HAP-1 (cell line): ENCODE measurements around the gene PHKG2.

Experiments used
- DNase-seq, 2 experiments: peaks; one replicate each; pipeline ENCODE4 v3.0.0-alpha.2; 2016 to 2020; ENCODE audit warnings: low spot score in 2 of 2
- H3K27me3 ChIP-seq: fragments of 250-450 bp; sonication (Bioruptor Pico); 2 replicates; pipeline ENCODE4 v1.5.1; 2020; ENCODE audit warnings: low read depth, mild to moderate bottlenecking, moderate library complexity
- H3K36me3 ChIP-seq: fragments of 250-450 bp; sonication (Bioruptor Pico); replicated peaks from 2 replicates; pipeline ENCODE4 v1.5.1; 2020; ENCODE audit warnings: mild to moderate bottlenecking
- H3K4me1 ChIP-seq: fragments of 250-450 bp; sonication (Bioruptor Pico); 2 replicates; pipeline ENCODE4 v1.5.1; 2020; ENCODE audit warnings: mild to moderate bottlenecking
- H3K4me3 ChIP-seq: fragments of 250-450 bp; sonication (Bioruptor Pico); 2 replicates; pipeline ENCODE4 v1.5.1; 2020; ENCODE audit warnings: mild to moderate bottlenecking, moderate library complexity
- H3K9me3 ChIP-seq: fragments of 250-450 bp; sonication (Bioruptor Pico); 2 replicates; pipeline ENCODE4 v1.5.1; 2020; ENCODE audit warnings: mild to moderate bottlenecking, moderate library complexity
- in situ Hi-C: fragments of 300-500 bp; cut with MboI; formaldehyde crosslinking; loops from 3 replicates; pipeline ENCODE4 v1.14.3; 2020; ENCODE audit warnings: low sequenced_read_pairs, inconsistent platforms, mixed read lengths

PHKG2 gene

DNA sequence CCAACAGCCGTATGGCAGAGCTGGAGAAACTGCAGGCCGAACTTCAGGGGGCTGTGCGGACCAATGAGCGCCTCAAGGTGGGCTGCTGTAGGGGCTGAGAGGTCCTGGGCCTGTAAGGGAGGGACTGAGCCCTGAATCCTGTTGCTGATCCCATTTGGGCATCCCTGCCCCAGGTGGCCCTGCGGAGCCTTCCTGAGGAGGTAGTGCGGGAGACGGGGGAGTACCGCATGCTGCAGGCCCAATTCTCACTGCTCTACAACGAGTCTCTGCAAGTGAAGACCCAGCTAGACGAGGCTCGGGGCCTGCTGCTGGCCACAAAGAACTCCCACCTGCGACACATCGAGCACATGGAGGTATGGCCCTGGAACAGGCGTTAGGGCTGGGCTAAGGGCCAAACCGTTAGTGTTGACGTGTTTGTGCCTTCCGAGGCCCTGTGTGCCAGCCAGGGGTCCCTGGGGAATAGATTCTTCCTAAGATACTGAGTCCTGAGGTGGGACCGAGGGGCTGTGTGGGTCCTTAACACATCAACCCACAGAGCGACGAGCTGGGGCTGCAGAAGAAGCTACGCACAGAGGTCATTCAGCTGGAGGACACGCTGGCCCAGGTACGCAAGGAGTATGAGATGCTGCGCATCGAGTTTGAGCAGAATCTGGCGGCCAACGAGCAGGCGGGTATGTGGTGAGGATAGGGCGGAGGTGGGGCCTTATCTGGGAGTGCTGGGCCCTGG, 18.1 kb downstream of the PHKG2 start:
- H3K27me3 ChIP-seq, result no peaks in the 10 kb centered on the region

DNA sequence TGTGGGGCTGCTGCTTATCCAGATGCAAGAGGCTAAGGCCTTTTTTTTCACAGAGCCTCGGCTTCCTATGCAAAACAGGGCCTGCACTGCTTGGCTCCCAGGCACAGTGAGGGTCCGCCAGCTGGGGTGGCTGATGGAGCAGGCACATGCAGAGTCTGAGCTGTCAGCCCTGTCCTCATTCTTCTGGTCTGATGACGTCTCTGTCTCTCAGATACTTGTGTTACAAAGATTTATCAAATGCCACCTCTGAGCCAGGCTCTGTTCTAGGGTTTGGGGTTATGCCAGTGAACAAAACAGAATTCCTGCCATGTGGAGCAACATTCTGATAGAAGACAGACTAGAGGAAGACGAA, 18.7 kb downstream of the PHKG2 start:
- Histone ChIP-seq H3K27me3 (no peaks in the 10 kb centered on the region), H3K4me1 (peaks cover 11% of the 10 kb centered on the region), H3K9me3 (no peaks in the 10 kb centered on the region), H3K4me3 (no peak overlapping the region), H3K36me3 (peaks cover 93% of the 10 kb centered on the region)
- in situ Hi-C loops, result no loop called here
- no peak for DNase-seq

More for the DNA sequence above, 18.1 kb downstream of the PHKG2 start:
- DNase-seq, result peak in 1 of 2 experiments; percentile 6
- H3K9me3 ChIP-seq, result no peaks in the 10 kb centered on the region
- H3K36me3 ChIP-seq, result peaks cover 87% of the 10 kb centered on the region
- H3K4me1 ChIP-seq, result peaks cover 11% of the 10 kb centered on the region
- in situ Hi-C loops, result no loop called here
- H3K4me3 ChIP-seq, result no peak overlapping the region

DNA sequence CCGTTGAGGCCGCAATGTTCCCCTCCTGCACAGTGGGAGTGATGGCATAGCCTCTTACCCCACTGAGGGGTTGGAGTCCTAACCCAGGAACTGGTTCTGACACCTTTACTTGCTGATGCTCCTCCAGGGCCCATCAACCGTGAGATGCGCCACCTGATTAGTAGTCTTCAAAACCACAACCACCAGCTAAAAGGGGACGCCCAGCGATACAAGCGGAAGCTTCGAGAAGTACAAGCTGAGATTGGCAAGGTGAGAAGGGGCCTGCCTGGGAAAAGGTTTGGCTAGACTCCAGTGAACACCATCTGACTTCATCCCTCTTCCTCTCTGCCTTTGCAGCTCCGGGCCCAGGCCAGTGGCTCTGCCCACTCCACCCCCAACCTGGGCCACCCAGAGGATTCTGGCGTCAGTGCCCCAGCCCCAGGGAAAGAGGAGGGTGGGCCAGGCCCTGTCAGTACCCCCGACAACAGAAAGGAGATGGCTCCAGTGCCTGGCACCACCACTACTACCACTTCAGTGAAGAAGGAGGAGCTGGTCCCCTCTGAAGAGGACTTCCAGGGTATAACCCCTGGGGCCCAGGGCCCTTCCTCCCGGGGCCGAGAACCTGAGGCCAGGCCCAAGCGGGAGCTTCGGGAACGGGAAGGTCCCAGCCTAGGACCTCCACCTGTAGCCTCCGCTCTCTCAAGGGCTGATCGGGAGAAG, 19.7 kb downstream of the PHKG2 start:
- peaks cover 9% of the 10 kb centered on the region for H3K4me1 ChIP-seq
- DNase-seq, result no peak
- peaks cover 95% of the 10 kb centered on the region for H3K36me3 ChIP-seq
- H3K27me3 ChIP-seq, result no peaks in the 10 kb centered on the region
- no peak overlapping the region for H3K4me3 ChIP-seq
- no peaks in the 10 kb centered on the region for H3K9me3 ChIP-seq
- in situ Hi-C loops, result no loop called here

DNA sequence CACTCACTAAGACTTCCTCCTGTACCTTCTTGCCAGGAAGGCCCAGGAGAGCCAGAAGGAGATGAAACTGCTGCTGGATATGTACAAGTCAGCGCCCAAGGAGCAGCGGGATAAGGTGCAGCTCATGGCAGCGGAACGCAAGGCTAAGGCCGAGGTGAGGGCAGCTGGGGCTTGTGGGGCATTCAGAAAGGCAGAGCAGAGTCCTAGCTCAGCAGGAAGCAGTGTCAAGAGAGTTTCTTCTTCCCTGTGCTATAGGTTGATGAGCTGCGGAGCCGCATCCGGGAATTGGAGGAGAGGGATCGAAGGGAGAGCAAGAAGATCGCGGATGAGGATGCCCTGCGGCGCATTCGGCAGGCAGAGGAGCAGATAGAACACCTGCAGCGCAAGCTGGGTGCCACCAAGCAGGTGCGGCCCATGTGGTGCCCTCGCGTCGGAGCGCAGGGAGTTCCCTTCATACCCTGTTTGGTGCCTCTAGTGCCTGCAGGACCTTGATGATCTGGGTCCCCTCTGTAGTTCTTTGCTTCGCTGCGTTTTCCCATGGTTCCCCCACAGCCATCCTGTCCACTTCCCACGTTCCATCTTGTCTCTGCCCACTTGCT, 20.5 kb downstream of the PHKG2 start:
- Histone ChIP-seq H3K4me3 (no peak overlapping the region), H3K4me1 (peaks cover 1% of the 10 kb centered on the region; the same call in 1 of the 2 replicates), H3K9me3 (no peaks in the 10 kb centered on the region), H3K36me3 (peaks cover 95% of the 10 kb centered on the region), H3K27me3 (no peaks in the 10 kb centered on the region)
- in situ Hi-C loops, result no loop called here
- DNase-seq, result peak in 1 of 2 experiments; percentile 6

DNA sequence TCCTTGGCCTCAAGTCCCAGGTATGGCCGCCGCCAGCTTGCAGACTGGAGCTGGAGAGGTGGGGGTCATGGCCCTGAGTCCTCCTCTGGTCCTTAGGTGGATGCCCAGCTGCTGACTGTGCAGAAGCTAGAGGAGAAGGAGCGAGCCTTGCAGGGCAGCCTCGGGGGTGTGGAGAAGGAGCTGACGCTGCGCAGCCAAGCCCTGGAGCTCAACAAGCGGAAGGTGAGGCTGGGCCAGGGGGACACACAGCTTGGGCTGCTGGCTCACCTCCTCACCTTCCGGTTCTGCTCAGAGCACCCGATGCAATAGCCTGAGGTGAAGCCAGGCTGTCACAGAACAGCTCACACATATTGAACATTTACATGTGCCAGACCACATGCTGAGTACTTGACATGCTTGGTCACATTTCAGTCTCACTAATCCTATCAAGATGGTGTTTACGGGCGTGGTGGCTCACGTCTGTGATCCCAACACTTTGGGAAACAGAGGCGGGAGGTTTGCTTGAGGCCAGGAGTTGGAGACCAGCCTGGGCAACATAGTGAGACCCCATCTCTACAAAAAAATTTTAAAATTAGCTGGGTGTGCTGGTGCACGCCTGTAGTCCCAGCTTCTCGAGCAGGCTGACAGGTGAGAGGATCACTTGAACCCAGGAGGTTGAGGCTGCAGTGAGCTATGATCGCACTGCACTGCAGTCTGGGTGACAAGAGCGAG, 21.3 kb downstream of the PHKG2 start:
- DNase-seq, result no peak
- no peaks in the 10 kb centered on the region for H3K27me3 ChIP-seq
- no peaks in the 10 kb centered on the region for H3K4me1 ChIP-seq
- in situ Hi-C loops, result no loop called here
- H3K4me3 ChIP-seq, result no peak overlapping the region
- no peaks in the 10 kb centered on the region for H3K9me3 ChIP-seq
- peaks cover 88% of the 10 kb centered on the region for H3K36me3 ChIP-seq

DNA sequence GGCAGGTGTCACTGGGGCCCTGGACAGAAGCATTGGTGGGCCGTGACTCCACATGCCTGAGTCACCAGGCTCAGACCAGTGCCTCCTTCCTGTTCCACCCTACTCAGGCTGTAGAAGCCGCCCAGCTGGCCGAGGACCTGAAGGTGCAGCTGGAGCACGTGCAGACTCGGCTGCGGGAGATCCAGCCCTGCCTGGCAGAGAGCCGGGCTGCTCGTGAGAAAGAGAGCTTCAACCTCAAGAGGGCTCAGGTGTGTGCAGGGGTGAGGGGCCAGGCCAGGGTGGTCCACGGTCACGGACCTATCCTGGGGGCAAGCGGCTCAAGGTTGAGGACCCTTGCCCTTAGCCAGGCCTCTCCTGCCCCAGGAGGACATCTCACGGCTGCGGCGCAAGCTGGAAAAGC, 23.5 kb downstream of the PHKG2 start:
- no peak for DNase-seq
- Histone ChIP-seq H3K4me3 (no peak overlapping the region), H3K4me1 (peaks cover 8% of the 10 kb centered on the region), H3K36me3 (peaks cover 67% of the 10 kb centered on the region), H3K9me3 (no peaks in the 10 kb centered on the region), H3K27me3 (no peaks in the 10 kb centered on the region)
- in situ Hi-C loops, result no loop called here

DNA sequence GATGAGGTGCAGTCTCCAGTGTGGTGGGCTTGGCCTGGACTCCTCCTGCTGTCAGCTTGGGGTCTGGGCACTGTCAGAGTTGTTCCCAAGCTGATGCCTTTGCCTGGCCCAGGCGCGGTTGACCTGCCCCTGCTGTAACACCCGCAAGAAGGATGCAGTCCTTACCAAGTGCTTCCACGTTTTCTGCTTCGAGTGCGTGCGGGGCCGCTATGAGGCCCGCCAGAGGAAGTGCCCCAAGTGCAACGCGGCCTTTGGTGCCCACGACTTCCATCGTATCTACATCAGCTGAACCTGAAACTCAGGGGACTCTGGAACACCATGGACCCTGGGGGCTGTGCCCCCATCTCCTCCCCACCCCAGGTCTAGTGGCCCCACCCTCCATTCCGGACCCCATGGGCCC, 25.6 kb downstream of the PHKG2 start:
- no peak for DNase-seq
- in situ Hi-C loops, result no loop called here
- Histone ChIP-seq H3K4me3 (no peak overlapping the region), H3K4me1 (peaks cover 10% of the 10 kb centered on the region), H3K9me3 (no peaks in the 10 kb centered on the region), H3K27me3 (no peaks in the 10 kb centered on the region), H3K36me3 (peaks cover 47% of the 10 kb centered on the region)

DNA sequence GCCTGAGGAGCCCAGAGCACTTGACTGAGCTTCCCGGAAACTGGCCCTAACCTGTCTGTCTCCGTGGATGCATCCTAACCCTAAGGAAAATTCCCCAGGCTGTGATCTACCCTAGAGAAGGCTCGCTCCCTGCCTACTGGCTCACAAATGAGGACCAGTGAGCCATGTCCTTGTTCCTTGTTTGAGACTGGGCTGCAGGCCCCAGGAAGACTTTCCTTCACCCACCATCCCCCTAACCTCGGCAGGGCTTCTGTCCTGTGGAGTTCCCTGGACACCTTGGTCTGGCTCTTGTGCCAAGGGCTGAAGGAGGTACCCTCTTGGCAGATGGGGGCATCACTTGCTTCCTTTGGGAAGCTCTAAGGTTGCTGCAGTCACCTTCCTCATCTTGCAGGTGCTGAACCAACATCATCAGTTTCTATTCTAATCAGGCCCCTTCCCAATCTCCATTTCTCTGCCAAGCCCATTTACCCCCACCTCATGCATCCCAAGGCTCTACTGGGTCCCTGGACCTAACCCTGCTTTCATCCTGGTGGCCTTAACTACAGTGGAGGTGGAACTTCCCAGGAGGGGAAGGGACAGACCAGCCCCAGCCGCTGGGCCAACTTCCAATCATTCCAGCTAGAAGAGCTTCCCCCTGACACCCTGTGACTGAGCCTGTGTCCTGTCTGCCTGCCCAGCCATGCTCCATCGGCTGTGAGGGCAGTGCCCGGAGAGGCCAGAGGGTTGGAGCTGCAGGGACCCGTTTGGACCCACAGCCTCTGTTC, 26.3 kb downstream of the PHKG2 start:
- Histone ChIP-seq H3K27me3 (no peaks in the 10 kb centered on the region), H3K36me3 (peaks cover 40% of the 10 kb centered on the region), H3K4me3 (peak overlapping the region; percentile 83), H3K9me3 (no peaks in the 10 kb centered on the region), H3K4me1 (peaks cover 10% of the 10 kb centered on the region)
- no peak for DNase-seq
- in situ Hi-C loops, result no loop called here

DNA sequence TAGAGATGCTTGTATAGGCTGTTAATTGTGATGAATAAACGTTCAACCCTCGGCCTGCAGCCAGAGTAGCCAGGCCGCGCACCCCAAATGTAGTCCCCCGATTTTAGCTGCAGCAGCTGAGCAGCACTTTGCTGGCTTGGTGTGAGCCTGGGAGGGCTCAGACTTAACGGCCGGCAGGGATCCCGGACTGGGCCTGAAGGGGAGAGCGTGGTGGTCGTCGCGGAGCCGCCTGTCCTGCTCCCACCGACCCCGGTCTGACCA, 26.8 kb downstream of the PHKG2 start:
- in situ Hi-C loops, result no loop called here
- Histone ChIP-seq H3K9me3 (no peaks in the 10 kb centered on the region), H3K36me3 (peaks cover 37% of the 10 kb centered on the region), H3K27me3 (no peaks in the 10 kb centered on the region), H3K4me1 (peaks cover 10% of the 10 kb centered on the region), H3K4me3 (peak overlapping the region; percentile 83)
- no peak for DNase-seq

DNA sequence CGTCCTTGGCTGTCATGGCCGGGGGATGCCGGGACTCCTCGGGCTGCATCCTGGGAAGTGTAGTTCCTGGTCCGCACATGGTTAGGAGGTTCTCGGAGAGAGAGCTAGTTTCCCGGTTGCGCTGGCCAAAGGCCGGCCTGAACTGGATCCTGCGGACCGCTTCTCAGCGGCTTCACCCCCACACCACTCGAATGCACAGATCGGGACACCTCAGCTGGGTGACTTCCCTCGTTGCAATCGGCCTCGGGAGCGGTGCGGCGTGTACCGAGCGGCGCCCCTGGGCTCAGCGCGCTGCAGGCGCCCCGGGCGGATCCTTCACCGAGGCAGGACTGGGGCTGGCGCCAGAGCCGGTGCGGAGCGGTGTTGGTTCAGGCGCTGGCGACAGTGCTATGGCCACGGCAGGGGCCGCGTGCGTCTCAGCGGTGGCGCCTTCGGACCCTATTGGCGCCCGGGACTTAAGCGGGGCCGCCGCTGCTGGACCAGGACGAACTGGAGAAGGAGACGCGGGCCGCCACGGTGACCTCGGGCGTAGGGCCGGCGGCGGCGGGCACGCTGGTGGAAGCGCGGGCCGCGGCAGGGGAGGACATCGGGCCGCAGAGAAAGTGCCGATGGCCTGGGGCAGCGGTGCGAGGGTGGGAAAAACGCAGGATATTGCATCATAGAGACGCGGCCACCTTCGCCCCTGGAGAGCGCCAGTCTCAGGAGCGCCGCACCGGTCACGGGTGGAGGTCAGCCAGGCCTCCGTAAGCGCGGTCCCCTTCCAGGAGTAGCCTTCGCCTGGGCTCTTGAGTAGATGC, 27.4 kb downstream of the PHKG2 start:
- in situ Hi-C loops, result no loop called here
- Histone ChIP-seq H3K4me3 (peak overlapping the region; percentile 83), H3K36me3 (peaks cover 34% of the 10 kb centered on the region), H3K4me1 (peaks cover 10% of the 10 kb centered on the region), H3K9me3 (no peaks in the 10 kb centered on the region), H3K27me3 (no peaks in the 10 kb centered on the region)
- peak; percentile 86 to 90 for DNase-seq

DNA sequence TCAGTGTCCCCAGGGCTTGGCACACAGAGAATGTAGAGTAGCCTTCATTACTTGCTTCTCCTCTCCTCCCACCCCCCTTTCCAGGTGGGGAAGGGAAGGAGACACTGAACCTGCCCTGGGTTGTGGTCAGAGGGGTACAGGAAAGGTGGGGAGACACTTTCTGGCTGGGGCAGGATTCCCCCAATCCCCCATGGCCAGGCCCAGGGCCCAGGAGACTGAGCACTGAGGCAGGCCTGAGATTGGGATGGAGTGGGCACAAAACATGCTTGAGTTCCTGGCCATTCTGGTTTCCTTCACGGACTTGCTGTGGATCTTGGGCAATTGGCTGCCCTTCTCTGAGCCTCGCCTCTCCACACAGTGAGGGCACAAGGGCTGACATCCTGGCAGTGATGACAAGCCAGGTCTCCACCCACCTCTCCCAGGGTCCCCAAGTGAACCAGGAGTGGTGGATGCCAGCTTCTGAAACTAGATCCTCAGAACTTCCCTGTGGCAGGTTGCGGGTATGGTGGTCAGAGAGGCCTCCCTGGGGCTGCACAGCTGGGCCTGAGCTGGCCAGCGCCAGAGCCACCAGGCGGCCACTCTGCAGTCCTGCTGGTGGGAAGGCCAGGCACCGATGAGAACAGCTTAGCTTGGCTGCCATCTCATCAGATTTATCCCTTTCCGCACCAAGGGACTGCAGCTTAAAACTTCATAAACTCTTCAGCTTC, 29.5 kb downstream of the PHKG2 start:
- Histone ChIP-seq H3K27me3 (no peaks in the 10 kb centered on the region), H3K9me3 (no peaks in the 10 kb centered on the region), H3K36me3 (peaks cover 35% of the 10 kb centered on the region), H3K4me3 (no peak overlapping the region), H3K4me1 (peaks cover 10% of the 10 kb centered on the region)
- in situ Hi-C loops, result no loop called here
- DNase-seq, result no peak

DNA sequence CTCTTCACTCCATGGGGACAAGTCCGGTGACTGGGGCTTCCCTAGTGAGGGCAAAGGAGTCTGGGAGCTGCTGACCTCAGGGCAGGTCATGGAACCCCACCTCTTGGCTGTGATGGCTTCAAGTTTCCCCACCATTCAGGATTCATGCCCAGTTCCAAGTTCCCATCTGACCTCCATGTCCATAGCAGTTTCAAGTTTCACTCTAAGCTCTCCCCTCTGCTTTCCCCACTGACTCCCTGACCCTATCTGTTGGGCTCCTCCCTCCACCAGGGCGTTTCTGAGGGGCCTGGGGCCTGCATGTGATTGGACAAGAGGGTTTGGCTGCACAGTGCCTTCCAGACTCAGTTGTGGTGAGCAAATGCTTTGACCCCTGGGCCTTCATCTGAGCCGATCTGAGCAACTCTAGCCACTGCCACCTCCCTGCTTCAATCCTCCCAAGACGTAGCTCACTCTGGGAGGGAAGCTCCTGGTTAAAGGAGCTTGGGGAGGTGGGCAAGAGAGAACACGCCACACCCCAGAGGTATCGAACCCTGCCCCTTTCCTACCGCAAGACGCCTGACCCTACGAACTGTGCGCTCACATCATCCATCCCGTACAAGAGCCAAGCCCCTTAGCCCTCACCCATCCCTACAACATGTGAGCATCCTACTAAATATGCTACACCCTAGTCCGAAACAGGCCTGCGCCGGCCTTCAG, 30.5 kb downstream of the PHKG2 start:
- H3K36me3 ChIP-seq, result peaks cover 35% of the 10 kb centered on the region
- H3K9me3 ChIP-seq, result no peaks in the 10 kb centered on the region
- DNase-seq, result peak in 1 of 2 experiments; percentile 59
- in situ Hi-C loops, result no loop called here
- no peak overlapping the region for H3K4me3 ChIP-seq
- no peaks in the 10 kb centered on the region for H3K27me3 ChIP-seq
- peaks cover 10% of the 10 kb centered on the region for H3K4me1 ChIP-seq
